Lower leg skin (tissue), 3 donors: ENCODE measurements around the gene LHFPL3.

Experiments
- POLR2A ChIP-seq, 2 donors: fragments of 450-650 bp; IDR thresholded peaks; one replicate each; pipeline ENCODE4 v1.6.1; 2016 to 2017; ENCODE audit warnings: antibody characterized with exemption in 2 of 2, mild to moderate bottlenecking in 1 of 2, moderate library complexity in 1 of 2
- TF ChIP-seq, protein P1 (sequence below), 3 donors: fragments of 450-650 bp; IDR thresholded peaks; one replicate each; pipeline ENCODE4 v1.5.1; 2016; ENCODE audit warnings: antibody characterized with exemption in 3 of 3, mild to moderate bottlenecking in 3 of 3, moderate library complexity in 2 of 3

DNA sequence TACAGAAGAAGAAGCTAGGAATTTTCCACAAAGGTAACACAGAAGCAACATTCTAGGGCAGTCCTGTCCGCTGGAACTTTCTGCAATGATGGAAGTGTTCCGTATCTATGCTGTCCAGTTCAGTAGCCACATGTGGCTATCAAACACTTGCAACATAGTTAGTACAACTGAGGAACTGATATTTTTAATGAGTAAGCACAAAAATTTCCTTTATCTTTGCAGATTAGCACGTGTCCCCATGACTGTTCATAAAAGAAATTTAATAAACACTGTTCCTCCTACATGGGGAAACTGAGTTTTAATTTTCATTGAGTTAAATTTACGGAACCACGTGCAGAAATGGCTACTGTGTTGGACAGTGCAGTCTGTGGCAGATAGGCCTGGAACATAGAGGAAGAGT lies 349.2 kb downstream of the LHFPL3 start:
- TF ChIP-seq, protein P1, sequence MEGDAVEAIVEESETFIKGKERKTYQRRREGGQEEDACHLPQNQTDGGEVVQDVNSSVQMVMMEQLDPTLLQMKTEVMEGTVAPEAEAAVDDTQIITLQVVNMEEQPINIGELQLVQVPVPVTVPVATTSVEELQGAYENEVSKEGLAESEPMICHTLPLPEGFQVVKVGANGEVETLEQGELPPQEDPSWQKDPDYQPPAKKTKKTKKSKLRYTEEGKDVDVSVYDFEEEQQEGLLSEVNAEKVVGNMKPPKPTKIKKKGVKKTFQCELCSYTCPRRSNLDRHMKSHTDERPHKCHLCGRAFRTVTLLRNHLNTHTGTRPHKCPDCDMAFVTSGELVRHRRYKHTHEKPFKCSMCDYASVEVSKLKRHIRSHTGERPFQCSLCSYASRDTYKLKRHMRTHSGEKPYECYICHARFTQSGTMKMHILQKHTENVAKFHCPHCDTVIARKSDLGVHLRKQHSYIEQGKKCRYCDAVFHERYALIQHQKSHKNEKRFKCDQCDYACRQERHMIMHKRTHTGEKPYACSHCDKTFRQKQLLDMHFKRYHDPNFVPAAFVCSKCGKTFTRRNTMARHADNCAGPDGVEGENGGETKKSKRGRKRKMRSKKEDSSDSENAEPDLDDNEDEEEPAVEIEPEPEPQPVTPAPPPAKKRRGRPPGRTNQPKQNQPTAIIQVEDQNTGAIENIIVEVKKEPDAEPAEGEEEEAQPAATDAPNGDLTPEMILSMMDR (IDR thresholded peaks at IDR 0.05) = no peak
- TF ChIP-seq POLR2A (IDR thresholded peaks at IDR 0.05) = no peak
